ENCODE measurements around the gene STXBP6.
A peak's percentile ranks its signal among the peaks of the same experiment; 100 is the strongest.

STXBP6 gene

DNA sequence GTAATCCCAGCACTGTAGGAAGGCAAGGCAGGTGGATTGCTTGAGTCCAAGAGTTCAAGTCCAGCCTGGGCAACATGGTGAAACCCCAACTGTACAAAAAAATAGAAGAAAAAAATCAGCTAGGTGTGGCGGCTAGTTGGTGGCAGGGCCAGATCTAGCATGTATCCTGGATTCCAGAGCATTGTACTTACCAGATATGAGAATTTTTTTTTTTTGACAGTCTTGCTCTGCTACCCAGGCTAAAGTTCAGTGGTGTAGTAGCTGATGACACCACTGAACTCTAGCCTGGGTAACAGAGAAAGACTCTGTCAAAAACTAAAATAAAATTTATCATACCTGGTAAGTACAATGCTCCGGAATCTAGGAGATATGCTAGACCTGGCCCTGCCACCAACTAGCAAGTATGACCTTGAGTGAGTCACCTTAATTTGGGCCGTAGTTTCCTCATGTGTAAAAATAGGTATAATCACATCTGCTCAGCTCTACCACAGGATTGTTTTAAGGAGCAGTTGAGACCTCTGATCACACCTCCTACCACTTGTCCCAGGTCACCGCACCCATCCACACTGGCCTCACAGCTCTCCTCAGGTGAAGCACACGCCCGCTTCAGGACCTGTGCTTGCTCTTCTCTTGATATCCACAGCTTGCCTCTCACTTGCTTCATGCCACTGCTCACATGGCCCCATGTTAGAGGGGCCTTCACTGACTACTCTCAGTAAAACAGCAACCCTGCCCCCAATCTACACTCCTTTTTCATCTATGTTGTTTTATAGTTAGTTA, 140.2 kb downstream of the STXBP6 start:
- no peaks in the 10 kb centered on the region; a peak in 1 of 22 replicates for H3K27me3 ChIP-seq
- no peaks in the 10 kb centered on the region for H3K36me3 ChIP-seq
- H3K9me3 ChIP-seq (replicated peaks in 1 of 11): no peaks in the 10 kb centered on the region
- no peak overlapping the region for H3K9ac ChIP-seq
- no peak overlapping the region for H3K4me2 ChIP-seq
- no peak for TF ChIP-seq Cebpa-rat (IDR thresholded peaks at IDR 0.05)
- no peak overlapping the region for H3K4me3 ChIP-seq
- H4K20me1 ChIP-seq: no peaks in the 10 kb centered on the region
- H3K4me1 ChIP-seq: peaks cover 0 to 16% (median 5%) of the 10 kb centered on the region in 10 experiments; a peak in 10 of 20 replicates
- no peak overlapping the region for H3K27ac ChIP-seq

DNA sequence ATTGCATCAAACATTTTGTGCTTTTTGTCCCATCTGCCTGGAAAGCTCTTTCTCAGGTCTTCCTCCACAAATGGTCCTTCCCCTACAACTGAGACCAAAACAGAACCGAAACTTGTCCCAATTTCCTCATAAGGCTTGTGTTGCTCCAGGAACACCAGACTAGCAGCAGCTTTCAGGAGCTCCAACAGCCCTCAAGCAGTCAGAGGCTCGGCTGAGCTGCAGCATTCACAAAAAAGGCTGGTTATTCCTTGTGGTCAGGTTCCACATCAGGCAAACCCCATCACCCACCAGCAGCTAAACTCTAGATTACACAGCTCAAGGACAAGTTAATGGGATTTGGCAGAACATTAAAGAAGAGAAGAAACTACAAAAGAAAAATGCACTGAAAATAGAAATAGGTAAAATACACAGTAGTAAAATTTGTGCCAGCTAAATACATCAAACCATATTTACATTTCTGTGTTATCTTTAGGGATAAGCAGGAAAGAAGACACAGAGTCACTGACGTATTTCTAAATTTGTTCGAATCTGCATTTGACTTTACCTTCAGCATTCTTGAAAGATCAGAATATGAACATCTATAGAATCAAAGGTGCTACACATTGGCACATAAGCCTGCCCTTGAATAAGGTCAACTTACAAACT, 141.2 kb downstream of the STXBP6 start:
- no peak for TF ChIP-seq Cebpa-rat (IDR thresholded peaks at IDR 0.05)
- Histone ChIP-seq H3K9ac (no peak overlapping the region), H3K4me2 (peak overlapping the region in 4 of 11 experiments; percentile 1 to 75 (median 44); a peak in 5 of 22 replicates), H3K4me3 (no peak overlapping the region), H3K27me3 (no peaks in the 10 kb centered on the region; a peak in 1 of 22 replicates), H3K27ac (no peak overlapping the region), H3K4me1 (peaks cover 0 to 16% (median 5%) of the 10 kb centered on the region in 10 experiments; a peak in 10 of 20 replicates), H4K20me1 (no peaks in the 10 kb centered on the region), H3K9me3 (replicated peaks in 1 of 11) (no peaks in the 10 kb centered on the region), H3K36me3 (no peaks in the 10 kb centered on the region)

DNA sequence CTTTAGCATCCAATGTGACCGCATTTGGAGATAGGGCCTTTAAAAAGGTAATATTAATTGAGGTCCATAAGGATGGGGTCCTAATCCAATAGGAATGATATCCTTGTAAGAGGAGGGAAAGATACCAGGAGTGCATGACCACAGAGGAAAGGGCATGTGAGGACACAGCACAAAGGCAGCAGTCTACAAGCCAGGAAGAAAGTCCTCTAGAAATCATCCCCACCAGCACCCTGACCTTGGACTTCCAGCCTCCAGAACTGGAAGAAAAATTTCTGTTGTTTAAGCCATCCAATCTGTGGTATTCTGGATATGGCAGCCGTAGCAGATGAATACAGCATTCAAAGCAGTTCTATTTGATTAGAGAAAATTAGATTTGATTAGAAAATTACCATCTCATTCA, 145.4 kb downstream of the STXBP6 start:
- TF ChIP-seq Cebpa-rat (IDR thresholded peaks at IDR 0.05): no peak
- Histone ChIP-seq H3K27me3 (no peaks in the 10 kb centered on the region; a peak in 1 of 22 replicates), H3K4me3 (no peak overlapping the region), H3K9me3 (replicated peaks in 1 of 11) (no peaks in the 10 kb centered on the region), H3K36me3 (no peaks in the 10 kb centered on the region), H3K9ac (no peak overlapping the region), H3K4me2 (no peak overlapping the region), H4K20me1 (no peaks in the 10 kb centered on the region), H3K4me1 (peaks cover 0 to 16% (median 5%) of the 10 kb centered on the region in 10 experiments; a peak in 10 of 20 replicates), H3K27ac (no peak overlapping the region)

DNA sequence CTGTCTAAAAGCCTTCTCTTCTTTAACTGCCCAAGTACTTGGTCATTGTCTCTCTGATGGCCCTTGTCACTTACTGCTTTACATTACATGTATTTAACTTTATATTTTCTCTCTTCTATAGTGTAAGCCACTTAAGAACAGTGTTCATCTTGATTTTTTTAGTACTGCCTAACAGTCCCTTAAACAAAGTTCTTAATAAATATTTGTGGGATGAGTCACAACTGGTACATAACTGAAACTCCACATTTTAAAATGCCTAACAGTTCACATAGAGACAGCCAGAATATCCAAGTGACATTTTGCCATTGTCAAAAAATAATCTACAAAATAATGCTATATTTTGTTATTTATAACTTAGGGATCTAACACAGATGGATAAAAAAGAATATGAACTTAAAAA, 146.6 kb downstream of the STXBP6 start:
- H4K20me1 ChIP-seq: no peaks in the 10 kb centered on the region
- H3K4me3 ChIP-seq: no peak overlapping the region
- no peak overlapping the region for H3K27ac ChIP-seq
- no peaks in the 10 kb centered on the region for H3K36me3 ChIP-seq
- peaks cover 0 to 8% (median 3%) of the 10 kb centered on the region in 10 experiments; a peak in 9 of 20 replicates for H3K4me1 ChIP-seq
- H3K27me3 ChIP-seq: no peaks in the 10 kb centered on the region
- no peak overlapping the region for H3K4me2 ChIP-seq
- no peak for TF ChIP-seq Cebpa-rat (IDR thresholded peaks at IDR 0.05)
- no peak overlapping the region for H3K9ac ChIP-seq
- H3K9me3 ChIP-seq (replicated peaks in 1 of 11): no peaks in the 10 kb centered on the region

DNA sequence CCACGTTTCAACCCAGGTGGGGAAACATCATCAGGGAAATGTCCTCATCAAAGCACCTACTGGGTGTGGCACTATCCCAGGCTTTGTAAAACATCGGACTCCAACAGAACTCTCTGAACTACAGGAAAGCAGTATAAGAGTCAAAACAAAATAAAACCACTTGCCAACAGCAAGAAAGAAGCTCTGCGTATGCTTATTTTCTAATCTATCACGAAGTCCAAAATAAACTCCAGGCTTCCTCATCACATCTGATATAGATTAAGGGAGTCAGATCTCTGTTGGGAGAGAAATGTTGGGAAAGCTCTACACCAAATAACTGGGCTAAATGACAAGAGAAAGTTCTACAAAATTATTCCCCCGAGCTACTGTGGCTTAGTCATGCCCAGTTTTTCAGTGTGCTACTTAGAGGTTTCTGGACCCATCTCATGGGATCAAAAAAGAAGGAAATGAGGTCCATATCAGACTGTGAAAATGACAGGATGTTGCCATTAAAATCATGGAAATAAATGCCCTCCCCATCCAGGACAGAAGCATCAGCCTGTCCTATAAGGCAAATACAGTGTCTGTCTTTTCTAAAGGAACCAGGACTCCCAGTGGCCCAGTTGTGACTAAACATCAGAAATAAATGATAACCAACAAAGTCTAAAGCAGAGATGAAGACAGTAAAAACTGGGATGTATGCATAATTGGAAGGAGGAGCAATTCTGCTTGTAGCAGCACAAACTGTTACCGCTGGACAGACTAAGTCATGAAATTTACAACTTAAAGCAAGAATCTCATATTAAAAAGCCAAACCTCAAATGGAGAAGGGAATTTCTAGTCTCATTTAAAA, 149.5 kb downstream of the STXBP6 start:
- H3K9me3 ChIP-seq (replicated peaks in 1 of 11): no peaks in the 10 kb centered on the region
- H3K36me3 ChIP-seq: no peaks in the 10 kb centered on the region
- no peaks in the 10 kb centered on the region for H3K27me3 ChIP-seq
- H3K4me3 ChIP-seq: no peak overlapping the region
- no peak overlapping the region for H3K27ac ChIP-seq
- H4K20me1 ChIP-seq: no peaks in the 10 kb centered on the region
- H3K9ac ChIP-seq: no peak overlapping the region
- H3K4me2 ChIP-seq: no peak overlapping the region
- no peak for TF ChIP-seq Cebpa-rat (IDR thresholded peaks at IDR 0.05)
- H3K4me1 ChIP-seq: no peaks in the 10 kb centered on the region

DNA sequence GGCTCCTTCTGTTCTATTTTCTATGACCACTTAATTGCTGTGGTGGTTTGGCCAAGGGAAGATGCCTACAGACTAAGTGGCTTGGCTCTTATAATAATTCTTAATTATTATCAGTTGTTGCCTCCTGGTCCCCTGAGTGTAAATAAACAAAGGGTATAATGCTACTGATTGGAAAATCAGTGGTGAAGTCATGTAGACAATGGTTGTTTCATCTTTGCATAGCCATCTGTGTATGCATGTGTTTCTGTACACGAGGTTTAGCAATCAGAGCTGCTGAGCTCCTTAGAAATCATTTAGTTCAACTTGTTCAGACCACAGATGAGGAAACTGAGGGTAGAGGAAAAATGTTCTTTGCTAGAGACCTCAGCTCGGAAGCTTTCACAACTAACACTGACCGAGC, 152.2 kb downstream of the STXBP6 start:
- H3K36me3 ChIP-seq: no peaks in the 10 kb centered on the region
- no peaks in the 10 kb centered on the region for H3K9me3 ChIP-seq (replicated peaks in 1 of 11)
- no peaks in the 10 kb centered on the region for H3K4me1 ChIP-seq
- no peak for TF ChIP-seq Cebpa-rat (IDR thresholded peaks at IDR 0.05)
- no peaks in the 10 kb centered on the region for H3K27me3 ChIP-seq
- H3K4me3 ChIP-seq: no peak overlapping the region
- no peaks in the 10 kb centered on the region for H4K20me1 ChIP-seq
- no peak overlapping the region for H3K27ac ChIP-seq
- H3K9ac ChIP-seq: no peak overlapping the region
- H3K4me2 ChIP-seq: no peak overlapping the region

DNA sequence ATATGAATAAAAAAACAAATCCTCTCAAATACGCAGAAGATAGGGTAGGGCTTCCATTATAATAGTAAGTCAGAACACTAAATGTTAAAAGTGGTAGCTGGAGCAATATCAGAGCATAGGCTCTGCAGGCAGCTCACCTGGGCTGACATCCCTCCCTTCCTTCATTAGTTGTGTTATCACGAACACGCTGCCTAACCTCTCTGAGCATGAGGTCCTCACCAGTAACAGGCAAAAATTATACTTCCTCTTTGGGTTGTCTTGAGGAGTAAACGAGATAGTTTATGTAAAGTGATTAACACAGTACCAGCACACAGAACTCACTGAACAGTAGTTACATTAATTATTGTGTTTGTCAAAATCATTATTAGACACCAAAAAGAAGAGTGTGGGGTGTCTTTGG, 154.3 kb downstream of the STXBP6 start:
- Histone ChIP-seq H3K9me3 (replicated peaks in 1 of 11) (peaks cover 5 to 8% (median 7%) of the 10 kb centered on the region in 11 experiments), H3K27ac (no peak overlapping the region), H3K9ac (no peak overlapping the region), H3K27me3 (no peaks in the 10 kb centered on the region), H4K20me1 (no peaks in the 10 kb centered on the region), H3K4me1 (no peaks in the 10 kb centered on the region), H3K4me2 (no peak overlapping the region), H3K4me3 (no peak overlapping the region), H3K36me3 (no peaks in the 10 kb centered on the region; a peak in 1 of 22 replicates)
- no peak for TF ChIP-seq Cebpa-rat (IDR thresholded peaks at IDR 0.05)

DNA sequence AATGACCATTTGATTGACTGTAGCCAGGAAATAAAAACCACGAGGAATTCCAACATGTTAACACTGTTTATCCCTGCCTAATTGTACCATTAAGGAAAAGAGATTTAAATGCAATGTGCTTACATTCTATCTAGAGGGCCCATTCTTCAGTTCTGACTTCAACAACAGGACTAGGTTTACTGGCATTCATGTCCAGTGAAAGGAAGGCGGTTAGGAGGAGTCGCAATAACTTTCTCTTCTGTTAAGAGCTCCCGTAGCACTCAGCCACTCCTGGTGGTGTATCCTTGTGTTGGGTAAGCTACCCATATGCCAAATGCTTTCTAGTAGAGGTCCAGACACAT, 154.7 kb downstream of the STXBP6 start:
- no peak overlapping the region for H3K4me2 ChIP-seq
- peaks cover 9 to 12% (median 11%) of the 10 kb centered on the region in 11 experiments for H3K9me3 ChIP-seq (replicated peaks in 1 of 11)
- no peak overlapping the region for H3K4me3 ChIP-seq
- no peaks in the 10 kb centered on the region for H3K4me1 ChIP-seq
- no peaks in the 10 kb centered on the region; a peak in 1 of 22 replicates for H3K36me3 ChIP-seq
- no peak for TF ChIP-seq Cebpa-rat (IDR thresholded peaks at IDR 0.05)
- H3K9ac ChIP-seq: no peak overlapping the region
- no peak overlapping the region for H3K27ac ChIP-seq
- H4K20me1 ChIP-seq: no peaks in the 10 kb centered on the region
- H3K27me3 ChIP-seq: no peaks in the 10 kb centered on the region

DNA sequence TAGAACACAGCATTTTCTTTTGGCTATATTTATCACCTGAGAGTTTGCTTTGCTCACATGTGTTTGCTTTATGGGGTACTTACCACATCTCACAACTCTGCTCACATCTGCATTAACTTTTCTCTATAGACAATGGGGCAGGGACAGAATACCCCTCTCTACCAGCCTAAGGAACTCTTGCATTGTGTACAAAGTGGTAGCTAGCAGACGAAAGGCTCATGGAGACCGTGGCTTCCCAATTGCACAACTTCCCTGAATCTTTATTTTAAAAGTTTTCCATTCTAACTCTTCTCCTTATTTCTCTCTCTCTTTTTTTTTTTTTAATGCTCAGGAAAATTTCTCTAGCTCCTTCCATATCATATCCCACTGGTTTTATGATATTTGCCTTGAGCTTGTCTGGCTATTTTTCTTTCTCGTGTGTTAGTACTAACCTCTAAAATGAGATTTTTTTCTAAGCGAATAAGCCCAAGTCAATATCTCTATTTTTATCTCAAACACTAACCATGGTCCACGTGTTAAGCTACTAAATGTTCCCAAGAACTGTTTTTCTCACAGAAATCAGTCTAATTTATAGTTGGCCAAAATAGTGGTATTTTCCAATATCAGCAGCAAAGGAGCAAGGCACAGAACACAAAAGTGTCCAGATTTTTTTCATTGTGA, 155.2 kb downstream of the STXBP6 start:
- TF ChIP-seq Cebpa-rat (IDR thresholded peaks at IDR 0.05): no peak

More for the DNA sequence above, 155.2 kb downstream of the STXBP6 start:
- Histone ChIP-seq H3K9ac (no peak overlapping the region), H3K36me3 (no peaks in the 10 kb centered on the region; a peak in 1 of 22 replicates), H3K27ac (no peak overlapping the region), H3K4me2 (no peak overlapping the region), H3K4me3 (no peak overlapping the region), H3K4me1 (no peaks in the 10 kb centered on the region), H3K9me3 (replicated peaks in 1 of 11) (peaks cover 14 to 17% (median 16%) of the 10 kb centered on the region in 11 experiments), H4K20me1 (no peaks in the 10 kb centered on the region), H3K27me3 (no peaks in the 10 kb centered on the region)

Data from BLaER1 treated with 17β-estradiol and CSF1 and Interleukin-3, amounts not matched to agents 10 nM and 100 nM (cell line).